ENCODE results near the gene BCL2L2.
"Not testable (repeated sequence)": the region's sequence is repeated elsewhere in the genome, so short reads cannot be mapped to it uniquely, and the experiment has no call there.

BCL2L2 gene

GRCh38 chr14:23306412-23307145, at the start of gene BCL2L2:
TSS of gene BCL2L2 (plus strand) at chr14:23306833. CDS start at chr14:23307768, 935 bp downstream.
- peak; percentile 41 for DNase-seq

- DNase-seq = no peak
Measured at GRCh38 chr14:23258256-23258655, 48.4 kb upstream of the BCL2L2 start.

- DNase-seq = no peak
Measured at GRCh38 chr14:23259426-23259825, 47.2 kb upstream of the BCL2L2 start.

- DNase-seq = not testable (repeated sequence)
Measured at GRCh38 chr14:23260849-23261248, 45.8 kb upstream of the BCL2L2 start.

- DNase-seq = no peak
Measured at GRCh38 chr14:23269193-23269592, 37.4 kb upstream of the BCL2L2 start.

- no peak for DNase-seq
Measured at GRCh38 chr14:23275412-23275811, 31.2 kb upstream of the BCL2L2 start.

- DNase-seq = no peak
Measured at GRCh38 chr14:23277189-23277588, 29.4 kb upstream of the BCL2L2 start.

- DNase-seq = not testable (repeated sequence)
Measured at GRCh38 chr14:23277928-23278327, 28.7 kb upstream of the BCL2L2 start.

- no peak for DNase-seq
Measured at GRCh38 chr14:23281247-23281646, 25.4 kb upstream of the BCL2L2 start.

- DNase-seq = no peak
Measured at GRCh38 chr14:23284654-23285529, 21.7 kb upstream of the BCL2L2 start.

- DNase-seq = no peak
Measured at GRCh38 chr14:23285530-23286019, 21.1 kb upstream of the BCL2L2 start.

GRCh38 chr14:23286020-23286901, 20.4 kb upstream of the BCL2L2 start, which contains the start of gene HOMEZ:
TSS of gene HOMEZ (minus strand) at chr14:23286132. CDS start at chr14:23285952, 180 bp downstream.
- peak; percentile 99 for DNase-seq

- DNase-seq = no peak
Measured at GRCh38 chr14:23286902-23287479, 19.6 kb upstream of the BCL2L2 start.

GRCh38 chr14:23294734-23295561, 11.7 kb upstream of the BCL2L2 start:
- peak; percentile 60 for DNase-seq

- no peak for DNase-seq
Measured at GRCh38 chr14:23296012-23296777, 10.4 kb upstream of the BCL2L2 start.

- DNase-seq = no peak
Measured at GRCh38 chr14:23297096-23297495, 9.5 kb upstream of the BCL2L2 start.

- no peak for DNase-seq
Measured at GRCh38 chr14:23297611-23298277, 8.9 kb upstream of the BCL2L2 start.

GRCh38 chr14:23299211-23299957, 7.2 kb upstream of the BCL2L2 start:
- no peak for DNase-seq

Data from stimulated activated CD8-positive, alpha-beta memory T cell treated with anti-CD3 and anti-CD28 coated beads, Interleukin-4, amount 100 ng/mL, for 48 hours (primary cell).